Cardiac septum (tissue), 1 donor: ENCODE measurements around the gene ZP1. TPM values are rescaled to one million over a fixed set of nuclear protein-coding genes. Genes with fewer than 3 reads are reported as not detected.
"Not testable (repeated sequence)": the region's sequence is repeated elsewhere in the genome, so short reads cannot be mapped to it uniquely, and the experiment has no call there.

Experiments used
- DNase-seq: peaks from one replicate; pipeline ENCODE4 v3.0.0-alpha.2; 2020; ENCODE audit warnings: low spot score
- intact Hi-C: fragments of 100-400 bp; cut with DNase I; formaldehyde crosslinking; loops from one replicate; pipeline ENCODE4 v1.14.0; 2022
- total RNA-seq: library from RNA; stranded (reverse); fragmentation: NEBNext Ultra II Directional; extraction: Animal tissue kit (Norgen Biotek cat#: 25700); gene quantifications from one replicate; pipeline ENCODE4 v1.2.1, GENCODE V29; 2021
- donor health status: DM: no; HTN: no; CAD: no.

Gene ZP1
- total RNA-seq, 1 donor from 2014 or later = not detected

- intact Hi-C loops = no loop called here
- no peak for DNase-seq
These were observed 33.5 kb downstream of the ZP1 start for GRCh38 chr11:60900673-60901404.

- intact Hi-C loops = no loop called here
- DNase-seq = no peak
These were observed 35.3 kb downstream of the ZP1 start for GRCh38 chr11:60902625-60903024.

GRCh38 chr11:60905047-60905446, 37.7 kb downstream of the ZP1 start:
- DNase-seq = no peak
- intact Hi-C loops = loop anchor here (5.0 kb wide), 1 partner anchor 63 kb away; the partner anchor contains the start of gene CCDC86

GRCh38 chr11:60905551-60906113, 38.3 kb downstream of the ZP1 start:
- intact Hi-C loops = loop anchor here (5.0 kb wide), 1 partner anchor 63 kb away; the partner anchor contains the start of gene CCDC86
- no peak for DNase-seq

GRCh38 chr11:60906132-60906972, 39.0 kb downstream of the ZP1 start, which contains the start of gene PRPF19:
PRPF19 (minus strand) TSS chr11:60906585; CDS start chr11:60906382, 203 bp downstream.
- intact Hi-C loops = loop anchor here (5.0 kb wide), 1 partner anchor 64 kb away; the partner anchor contains the start of gene CCDC86
- peak; percentile 99 for DNase-seq

- no peak for DNase-seq
- intact Hi-C loops = loop anchor here (5.0 kb wide), 1 partner anchor 67 kb away; the partner anchor contains the start of gene CCDC86
These were observed 41.5 kb downstream of the ZP1 start for GRCh38 chr11:60908803-60909202.

- not testable (repeated sequence) for DNase-seq
- intact Hi-C loops = loop anchor here (5.0 kb wide), 1 partner anchor 67 kb away; the partner anchor contains the start of gene CCDC86
These were observed 42.4 kb downstream of the ZP1 start for GRCh38 chr11:60909680-60910280.

- intact Hi-C loops = no loop called here
- no peak for DNase-seq
These were observed 42.9 kb downstream of the ZP1 start for GRCh38 chr11:60910281-60910687.

- DNase-seq = no peak
- intact Hi-C loops = no loop called here
These were observed 43.5 kb downstream of the ZP1 start for GRCh38 chr11:60910711-60911380.

GRCh38 chr11:60912223-60912850, 45.0 kb downstream of the ZP1 start:
- DNase-seq = no peak
- intact Hi-C loops = no loop called here

- no peak for DNase-seq
- intact Hi-C loops = no loop called here
These were observed 45.6 kb downstream of the ZP1 start for GRCh38 chr11:60912851-60913528.

- DNase-seq = peak; percentile 95
- intact Hi-C loops = no loop called here
These were observed 46.7 kb downstream of the ZP1 start, which contains the start of gene TMEM109 for GRCh38 chr11:60913793-60914632. TMEM109 (plus strand) TSS chr11:60914158; CDS start chr11:60919694, 5,536 bp downstream.

GRCh38 chr11:60914633-60915247, 47.4 kb downstream of the ZP1 start:
- DNase-seq = no peak
- intact Hi-C loops = no loop called here

GRCh38 chr11:60915248-60915914, 48.0 kb downstream of the ZP1 start:
- intact Hi-C loops = no loop called here
- no peak for DNase-seq

- DNase-seq = no peak
- intact Hi-C loops = no loop called here
These were observed 49.4 kb downstream of the ZP1 start for GRCh38 chr11:60916669-60917206.

GRCh38 chr11:60917267-60917666, 49.9 kb downstream of the ZP1 start:
- DNase-seq = no peak
- intact Hi-C loops = no loop called here
